GM15510 (cell line): Measurements from ENCODE around the gene HSPH1.

Experiments used
- POLR2A ChIP-seq: IDR thresholded peaks from 3 replicates; pipeline ENCODE4 v1.6.1; 2011; ENCODE audit warnings: borderline replicate concordance; ENCODE audit not compliant: insufficient read length; ENCODE audit errors: extremely low read depth

HSPH1 gene

GRCh38 chr13:31184451-31184850 lies 22.7 kb upstream of the HSPH1 start:
- no peak for TF ChIP-seq POLR2A

GRCh38 chr13:31182987-31183386 lies 21.3 kb upstream of the HSPH1 start:
- no peak for TF ChIP-seq POLR2A

- no peak for TF ChIP-seq POLR2A
Measured at GRCh38 chr13:31179754-31180153, 18.1 kb upstream of the HSPH1 start.

GRCh38 chr13:31179241-31179640 lies 17.5 kb upstream of the HSPH1 start:
- no peak for TF ChIP-seq POLR2A

- no peak for TF ChIP-seq POLR2A
Measured at GRCh38 chr13:31175847-31176532, 14.3 kb upstream of the HSPH1 start.

- TF ChIP-seq POLR2A = no peak
Measured at GRCh38 chr13:31174018-31174417, 12.3 kb upstream of the HSPH1 start.

- TF ChIP-seq POLR2A = no peak
Measured at GRCh38 chr13:31172535-31172934, 10.8 kb upstream of the HSPH1 start.

GRCh38 chr13:31172001-31172400 lies 10.3 kb upstream of the HSPH1 start:
- no peak for TF ChIP-seq POLR2A

GRCh38 chr13:31168736-31169135 lies 7.0 kb upstream of the HSPH1 start:
- no peak for TF ChIP-seq POLR2A

GRCh38 chr13:31168166-31168565 lies 6.5 kb upstream of the HSPH1 start:
- no peak for TF ChIP-seq POLR2A

- no peak for TF ChIP-seq POLR2A
Measured at GRCh38 chr13:31167490-31167889, 5.8 kb upstream of the HSPH1 start.

- no peak for TF ChIP-seq POLR2A
Measured at GRCh38 chr13:31166591-31166990, 4.9 kb upstream of the HSPH1 start.

- peak; percentile 64 for TF ChIP-seq POLR2A
Measured at GRCh38 chr13:31162151-31163008, 676 bp upstream of the HSPH1 start.

- TF ChIP-seq POLR2A = no peak
Measured at GRCh38 chr13:31160857-31161556, 697 bp downstream of the HSPH1 start.

GRCh38 chr13:31159306-31159705 lies 2.4 kb downstream of the HSPH1 start:
- TF ChIP-seq POLR2A = no peak
